NCI-H226 (cell line): ENCODE measurements around the gene VAV1.

ENCODE experiments used
- DNase-seq: peaks from one replicate; pipeline ENCODE4 v3.0.0-alpha.2; 2015

The VAV1 gene, protein sequence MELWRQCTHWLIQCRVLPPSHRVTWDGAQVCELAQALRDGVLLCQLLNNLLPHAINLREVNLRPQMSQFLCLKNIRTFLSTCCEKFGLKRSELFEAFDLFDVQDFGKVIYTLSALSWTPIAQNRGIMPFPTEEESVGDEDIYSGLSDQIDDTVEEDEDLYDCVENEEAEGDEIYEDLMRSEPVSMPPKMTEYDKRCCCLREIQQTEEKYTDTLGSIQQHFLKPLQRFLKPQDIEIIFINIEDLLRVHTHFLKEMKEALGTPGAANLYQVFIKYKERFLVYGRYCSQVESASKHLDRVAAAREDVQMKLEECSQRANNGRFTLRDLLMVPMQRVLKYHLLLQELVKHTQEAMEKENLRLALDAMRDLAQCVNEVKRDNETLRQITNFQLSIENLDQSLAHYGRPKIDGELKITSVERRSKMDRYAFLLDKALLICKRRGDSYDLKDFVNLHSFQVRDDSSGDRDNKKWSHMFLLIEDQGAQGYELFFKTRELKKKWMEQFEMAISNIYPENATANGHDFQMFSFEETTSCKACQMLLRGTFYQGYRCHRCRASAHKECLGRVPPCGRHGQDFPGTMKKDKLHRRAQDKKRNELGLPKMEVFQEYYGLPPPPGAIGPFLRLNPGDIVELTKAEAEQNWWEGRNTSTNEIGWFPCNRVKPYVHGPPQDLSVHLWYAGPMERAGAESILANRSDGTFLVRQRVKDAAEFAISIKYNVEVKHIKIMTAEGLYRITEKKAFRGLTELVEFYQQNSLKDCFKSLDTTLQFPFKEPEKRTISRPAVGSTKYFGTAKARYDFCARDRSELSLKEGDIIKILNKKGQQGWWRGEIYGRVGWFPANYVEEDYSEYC

DNA sequence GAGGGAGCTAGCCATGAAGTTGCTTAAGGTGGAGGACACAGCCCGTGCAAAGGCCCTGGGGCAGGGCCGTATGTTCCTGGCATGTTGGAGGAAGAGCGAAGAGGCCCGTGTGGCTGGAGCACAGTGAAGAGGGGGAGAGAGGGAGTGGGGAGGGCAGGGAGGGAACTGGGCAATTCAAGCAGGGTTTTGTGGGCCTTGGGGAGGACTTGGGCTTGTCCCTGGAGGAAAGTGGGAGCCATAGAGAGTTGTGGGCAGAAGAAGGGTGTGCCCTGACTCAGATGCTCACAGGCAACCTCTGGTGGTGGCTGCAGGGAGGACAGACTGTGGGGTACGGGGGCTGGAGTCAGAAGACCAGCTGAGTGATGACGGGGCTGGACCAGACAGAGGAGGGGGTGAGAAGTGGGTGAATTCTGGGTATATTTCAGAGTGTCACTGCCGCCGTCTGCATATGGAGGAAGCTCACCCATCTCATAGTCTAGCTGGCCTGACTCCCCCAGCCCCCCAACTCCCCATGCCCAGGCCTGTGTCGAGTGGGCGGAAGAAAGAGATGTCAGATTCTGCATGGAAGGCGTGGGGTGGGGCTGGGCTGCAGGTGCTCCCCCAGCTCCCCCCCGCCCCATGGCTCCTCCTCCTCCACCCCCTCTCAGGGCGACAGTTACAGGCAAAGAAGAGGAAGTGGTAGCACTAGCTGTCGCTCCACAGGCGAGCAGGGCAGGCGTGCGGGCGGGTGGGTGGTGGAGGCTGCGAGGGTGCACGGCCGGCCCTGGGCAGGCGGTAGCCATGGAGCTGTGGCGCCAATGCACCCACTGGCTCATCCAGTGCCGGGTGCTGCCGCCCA, at the start of gene VAV1:
TSS of gene VAV1 (plus strand) at position 681 of the 838 bp plus-strand sequence. CDS start at position 781, 100 bp downstream.
- DNase-seq: no peak

DNA sequence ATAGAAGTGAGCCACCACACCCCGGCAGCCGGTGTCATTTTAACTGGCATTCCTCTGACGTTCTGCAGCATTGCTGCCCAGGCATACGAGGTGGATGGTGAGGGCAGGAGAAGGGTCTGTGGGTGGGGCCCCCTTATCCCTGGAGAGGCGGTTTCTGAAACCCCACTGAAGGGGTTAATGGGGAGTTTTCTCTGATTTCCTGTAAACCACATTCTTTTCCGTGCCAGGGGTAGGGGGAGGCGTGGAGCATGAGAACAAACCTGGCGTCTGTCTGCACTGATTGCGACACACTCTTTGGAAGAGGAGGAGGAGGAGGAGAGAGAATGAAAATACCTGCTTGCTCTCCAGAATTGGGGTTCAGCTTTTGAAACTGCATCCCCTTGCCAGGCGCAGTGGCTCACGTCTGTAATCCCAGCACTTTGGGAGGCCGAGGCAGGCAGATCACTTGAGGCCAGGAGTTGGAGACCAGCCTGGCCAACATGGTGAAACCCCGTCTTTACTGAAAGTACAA, 49.3 kb upstream of the VAV1 start:
- DNase-seq: peak; percentile 82

DNA sequence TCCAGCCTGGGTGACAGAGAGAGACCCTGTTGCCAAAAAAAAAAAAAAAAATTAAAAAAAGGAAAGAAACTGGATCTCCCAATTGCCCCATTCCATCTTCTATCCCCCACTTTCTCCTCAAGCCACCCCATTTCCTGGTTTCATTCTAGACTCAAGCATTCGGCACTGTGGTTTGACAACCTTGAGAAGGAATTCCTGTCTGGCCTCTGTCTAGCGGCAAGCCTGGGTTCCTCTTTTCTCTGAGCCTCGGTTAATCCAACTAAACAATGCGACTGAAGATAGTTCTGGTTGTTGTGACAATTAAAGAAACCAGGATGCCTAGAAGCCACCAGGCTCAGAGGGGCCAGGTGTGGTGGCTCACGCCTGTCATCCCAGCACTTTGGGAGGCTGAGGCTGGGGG, 48.8 kb upstream of the VAV1 start:
- no peak for DNase-seq

DNA sequence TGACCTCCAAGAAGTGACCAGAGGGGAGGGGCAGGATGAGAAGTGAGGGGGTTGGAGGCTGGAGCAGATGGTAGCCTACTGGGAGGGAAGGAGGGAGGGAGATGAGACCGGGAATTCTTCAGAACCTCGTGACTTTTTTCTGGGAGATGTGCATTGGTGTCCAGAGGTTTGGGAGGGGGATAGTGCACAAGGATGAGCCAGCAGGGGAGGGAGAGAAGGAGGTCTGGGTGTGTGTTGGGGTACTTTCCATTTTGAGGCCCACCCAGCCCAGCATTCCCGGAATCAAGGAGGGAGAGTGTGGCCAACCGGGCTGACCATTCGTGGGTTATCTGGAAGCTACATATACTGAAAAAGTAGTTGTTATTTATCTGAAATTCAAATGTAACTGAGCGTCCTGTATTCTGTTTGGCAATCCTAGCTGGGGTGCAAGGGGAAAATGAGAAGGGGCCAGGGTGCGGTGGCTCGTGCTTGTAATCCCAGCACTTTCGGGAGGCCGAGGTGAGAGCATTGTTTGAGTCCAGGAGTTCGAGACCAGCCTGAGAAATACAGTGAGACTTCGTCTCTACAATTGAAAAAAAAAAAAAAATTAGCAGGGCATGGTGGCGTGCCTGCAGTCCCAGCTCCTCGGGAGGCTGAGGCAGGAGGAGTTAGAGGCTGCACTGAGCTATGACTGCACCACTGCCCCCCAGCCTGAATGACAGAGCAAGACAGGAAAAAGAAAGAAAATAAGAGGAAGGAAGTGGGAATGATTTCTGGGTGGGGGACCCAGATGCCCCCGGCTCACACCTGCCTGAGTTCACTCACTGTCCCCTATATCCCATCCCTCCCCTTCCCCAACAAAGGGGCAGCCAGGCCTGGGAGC, 47.6 kb upstream of the VAV1 start:
- DNase-seq: no peak

DNA sequence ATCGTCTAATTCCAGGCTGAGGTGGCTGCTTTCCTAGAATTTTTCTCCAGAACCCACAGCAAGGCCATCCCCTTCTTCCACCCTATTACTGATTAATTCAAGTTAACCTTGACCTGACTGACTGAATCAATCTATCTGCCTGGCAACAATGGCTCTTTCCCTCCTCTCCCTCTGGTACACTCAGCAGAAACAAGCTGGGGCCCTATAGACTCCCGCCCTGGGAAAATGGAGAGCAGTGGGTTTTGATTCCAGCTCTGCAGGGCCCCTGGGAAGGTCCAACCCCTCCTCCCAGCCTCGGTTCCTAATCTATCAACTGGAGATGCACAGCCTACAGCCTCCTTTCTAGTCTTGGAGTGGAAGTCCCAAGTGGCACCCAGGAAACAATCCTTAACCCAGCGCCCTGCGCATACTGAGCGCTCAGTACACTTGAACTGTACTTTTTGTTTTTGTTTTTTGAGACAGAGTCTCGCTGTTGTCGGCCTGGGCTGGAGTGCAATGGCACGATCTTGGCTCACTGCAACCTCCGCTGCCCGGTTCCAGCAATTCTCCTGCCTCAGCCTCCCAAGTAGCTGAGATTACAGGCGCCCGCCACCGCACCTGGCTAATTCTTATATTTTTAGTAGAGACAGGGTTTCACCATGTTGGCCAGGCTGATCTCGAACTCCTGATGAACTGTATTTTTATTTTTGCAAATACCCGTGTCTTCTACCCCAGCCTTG, 46.8 kb upstream of the VAV1 start:
- no peak for DNase-seq

DNA sequence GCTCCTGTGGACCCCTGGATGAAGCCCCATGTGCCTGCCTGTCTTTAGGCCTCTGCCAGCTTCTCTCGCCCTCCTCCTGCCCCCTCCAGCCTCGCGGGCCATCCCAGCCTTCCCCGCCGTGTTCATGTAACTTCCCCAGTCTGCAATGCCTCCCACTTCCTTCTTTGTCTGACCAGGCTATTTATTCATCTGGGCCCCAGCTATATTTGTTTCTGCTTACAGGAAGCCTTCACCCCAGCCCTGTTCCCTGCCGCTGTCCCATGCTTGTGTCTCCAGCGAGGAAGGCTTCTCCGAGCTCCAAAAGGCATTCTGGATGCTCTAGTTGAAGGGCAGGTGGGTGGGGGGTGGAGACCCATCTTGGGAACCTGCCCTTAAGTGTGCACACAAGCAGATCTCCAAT, 44.2 kb upstream of the VAV1 start:
- DNase-seq: no peak

DNA sequence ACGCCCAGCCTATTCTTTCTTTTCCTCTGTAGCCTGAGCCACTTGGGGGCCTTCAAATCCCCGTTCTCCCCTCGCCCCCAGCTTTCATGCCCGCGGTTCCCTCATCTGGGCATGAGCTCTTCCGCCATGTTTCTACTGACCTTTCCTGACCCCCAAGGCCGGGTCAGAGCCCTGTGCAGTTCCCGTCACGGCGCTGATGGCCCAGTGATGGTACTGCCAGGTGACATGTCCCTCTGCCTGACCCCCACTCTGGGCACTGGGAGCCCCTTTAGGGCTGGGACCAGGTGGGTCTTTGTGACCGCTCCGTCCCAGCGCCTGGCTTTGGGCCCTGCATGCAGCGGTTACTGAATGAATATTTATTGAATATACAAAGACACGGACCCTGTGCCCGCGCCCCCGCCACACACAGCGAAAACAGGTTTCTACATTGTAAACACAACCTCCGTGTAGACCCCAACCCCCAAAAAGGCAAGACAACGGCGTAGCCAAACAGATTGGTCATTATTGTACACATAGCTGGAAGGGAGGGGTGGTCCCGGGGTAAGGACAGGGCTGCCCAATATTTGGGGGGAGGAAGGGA, 42.8 kb upstream of the VAV1 start:
- DNase-seq: no peak

DNA sequence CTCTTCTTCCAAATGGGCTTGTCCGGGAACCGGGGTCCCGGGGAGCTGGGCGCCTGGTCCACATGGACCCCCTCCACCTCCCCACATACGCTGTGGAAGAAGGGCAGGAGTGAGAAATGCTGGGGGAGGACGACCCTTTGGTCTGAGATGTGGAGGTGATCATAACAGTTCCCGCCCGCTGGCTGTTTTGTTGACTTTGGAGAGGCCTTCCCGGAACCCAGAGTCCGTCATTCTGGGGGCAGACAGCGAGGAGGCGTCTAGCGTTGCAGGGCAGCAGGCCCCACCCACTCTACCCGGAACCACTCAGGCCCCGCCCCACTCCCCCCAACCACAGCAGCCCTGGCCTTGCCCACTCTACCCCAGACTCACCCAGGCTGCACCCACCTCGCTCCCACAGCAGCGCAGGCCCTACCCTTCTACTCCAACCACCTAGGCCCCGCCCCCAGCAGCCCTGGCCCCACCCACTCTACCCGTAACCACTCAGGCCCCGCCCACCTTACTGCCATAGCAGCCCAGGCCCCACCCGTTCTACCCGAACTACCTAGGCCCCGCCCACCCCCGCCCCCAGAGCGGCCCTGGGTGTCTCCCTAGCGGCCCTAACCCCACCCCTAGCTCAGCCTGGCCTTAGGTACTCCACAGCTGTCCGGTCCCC, 42.2 kb upstream of the VAV1 start:
- DNase-seq: peak; percentile 77

DNA sequence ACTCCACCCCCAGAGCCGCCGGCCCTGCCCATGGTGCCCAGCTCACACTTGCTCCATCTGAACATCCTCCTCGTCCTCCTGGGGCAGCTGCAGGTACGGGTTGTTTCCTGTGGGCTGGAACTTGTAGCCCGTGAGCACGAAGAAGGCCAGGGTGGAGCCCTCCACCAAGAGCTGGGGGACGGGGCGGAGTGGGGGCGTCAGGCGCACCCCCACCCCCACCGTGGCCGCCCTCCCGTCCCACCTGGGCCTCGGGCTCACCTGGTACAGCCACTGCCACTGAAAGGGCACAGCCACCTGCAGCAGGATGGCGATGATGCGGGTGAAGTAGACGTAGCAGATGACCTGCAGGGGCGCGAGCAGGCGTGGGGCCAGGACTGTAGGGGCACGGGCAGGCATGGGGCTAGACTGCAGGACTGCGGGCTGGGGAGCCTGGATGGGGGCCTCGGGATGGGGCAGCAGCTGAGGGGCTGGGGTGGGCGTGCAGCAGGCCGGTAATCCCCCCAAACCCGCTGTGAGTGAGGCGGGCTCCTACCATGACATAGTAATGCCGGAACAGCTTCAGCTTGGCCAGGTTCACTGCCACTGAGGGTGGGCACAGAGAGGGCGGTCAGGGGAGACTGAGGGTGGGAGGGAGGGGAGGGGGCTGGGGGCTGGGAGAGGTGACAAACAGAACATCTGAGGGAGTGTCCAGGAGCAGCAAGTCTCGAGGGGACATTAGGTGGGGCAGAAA, 41.4 kb upstream of the VAV1 start:
- no peak for DNase-seq

DNA sequence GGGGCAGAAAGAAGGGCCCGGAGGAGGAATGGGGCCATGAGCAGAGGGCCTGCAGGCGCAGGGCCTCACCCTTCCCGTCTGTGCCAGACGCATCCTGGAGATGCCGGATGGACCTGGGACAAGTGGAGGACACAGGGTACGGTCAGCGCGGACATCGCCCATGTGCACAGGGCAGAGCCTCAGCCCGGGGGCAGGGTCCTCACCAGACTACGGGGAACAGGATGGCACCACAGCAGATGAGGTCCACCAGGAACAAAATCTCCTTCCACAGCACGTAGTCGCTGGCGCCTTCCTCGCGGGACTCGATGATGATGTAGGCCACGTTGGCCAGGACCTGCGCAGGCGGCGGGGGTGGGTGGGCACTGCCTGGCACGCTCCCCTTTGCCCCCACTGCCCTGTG, 40.7 kb upstream of the VAV1 start:
- no peak for DNase-seq

DNA sequence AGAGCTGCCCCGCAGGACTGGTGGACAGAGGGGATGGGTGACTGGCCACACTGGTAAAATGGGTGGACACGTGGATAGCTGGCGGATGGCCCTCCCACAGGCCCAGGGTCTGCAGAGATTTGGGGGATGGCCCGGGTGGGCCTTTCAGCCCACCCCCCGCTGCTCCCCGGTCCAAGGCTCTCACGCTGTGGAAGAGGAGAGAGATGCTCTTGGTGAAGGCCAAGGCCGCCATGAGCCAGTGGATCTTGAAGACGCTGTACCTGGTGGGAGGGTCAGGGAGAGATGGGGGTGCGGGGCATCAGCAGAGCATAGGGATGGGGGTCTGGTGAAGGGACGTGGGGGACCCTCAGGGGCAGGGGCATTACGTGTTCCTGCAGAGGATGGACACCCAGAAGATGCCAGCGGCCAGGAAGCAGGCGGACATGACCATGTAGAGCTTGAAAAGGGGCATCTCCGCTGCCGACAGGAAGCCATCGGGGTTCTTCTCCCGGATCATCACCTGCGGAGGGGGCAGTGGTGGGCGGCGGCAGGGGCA, 39.6 kb upstream of the VAV1 start:
- DNase-seq: no peak

DNA sequence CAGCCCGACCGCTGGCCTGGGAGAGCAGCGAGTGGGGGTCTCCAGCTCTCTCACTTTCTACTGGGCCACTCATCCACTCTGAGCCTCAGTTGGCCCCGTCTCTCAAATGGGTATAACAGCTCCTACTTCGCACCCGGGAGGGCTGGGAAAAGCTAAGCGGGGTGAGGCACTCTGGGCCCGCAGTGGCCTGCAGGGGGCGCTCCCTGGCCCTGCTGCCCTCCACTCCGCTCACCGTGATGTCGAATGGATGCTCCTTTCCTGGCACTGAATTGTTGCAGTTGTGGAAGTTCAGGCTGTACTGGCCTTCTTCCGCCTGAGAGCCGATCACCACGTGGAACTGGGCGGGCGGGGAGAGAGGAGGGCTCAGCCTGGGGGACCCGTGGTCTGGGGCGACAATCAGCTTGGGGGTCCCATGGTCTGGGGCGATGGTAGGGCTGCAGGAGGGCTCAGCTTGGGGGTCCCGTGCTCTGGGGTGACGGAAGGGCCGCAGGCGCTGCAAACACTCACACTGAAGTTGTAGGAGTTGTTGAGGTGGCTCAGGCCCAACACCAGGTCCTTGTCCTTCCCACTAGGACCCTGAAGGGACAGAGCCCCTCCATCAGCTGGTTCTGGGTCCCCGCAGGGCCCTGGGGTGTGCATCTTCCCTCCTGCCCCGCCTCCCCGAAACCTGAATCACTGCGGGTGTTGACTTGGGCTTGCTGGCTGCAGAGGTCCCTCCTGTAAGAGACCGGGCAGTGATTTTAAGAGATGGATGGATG, 39.0 kb upstream of the VAV1 start:
- DNase-seq: no peak

DNA sequence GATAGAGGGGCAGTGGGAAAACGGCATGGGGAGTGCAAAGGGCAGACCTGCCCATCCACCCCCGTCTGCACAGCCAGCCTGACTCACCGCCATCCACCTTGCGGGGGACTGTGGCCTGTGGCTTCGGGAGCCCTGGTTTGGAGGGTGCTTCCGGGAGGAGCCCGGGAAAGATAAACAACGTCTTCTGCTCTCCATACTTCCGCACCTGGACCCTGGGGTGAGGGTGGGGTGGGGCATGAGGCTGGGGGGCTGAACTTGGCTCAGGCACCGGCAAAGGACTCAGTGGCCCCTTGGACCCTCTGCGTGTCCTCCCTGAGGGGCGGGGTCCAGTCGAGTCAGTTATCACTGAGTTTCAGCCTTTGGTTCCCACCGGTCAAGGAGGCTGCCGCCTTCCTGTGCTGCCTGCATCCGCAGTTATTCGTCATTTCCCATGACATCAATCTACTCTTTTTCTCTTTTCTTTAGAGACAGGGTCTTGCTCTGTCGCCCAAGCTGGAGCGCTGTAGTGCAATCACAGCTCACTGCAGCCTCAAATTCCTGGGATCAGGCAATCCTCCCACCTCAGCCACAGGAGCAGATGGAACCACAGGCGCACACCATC, 38.3 kb upstream of the VAV1 start:
- DNase-seq: no peak

DNA sequence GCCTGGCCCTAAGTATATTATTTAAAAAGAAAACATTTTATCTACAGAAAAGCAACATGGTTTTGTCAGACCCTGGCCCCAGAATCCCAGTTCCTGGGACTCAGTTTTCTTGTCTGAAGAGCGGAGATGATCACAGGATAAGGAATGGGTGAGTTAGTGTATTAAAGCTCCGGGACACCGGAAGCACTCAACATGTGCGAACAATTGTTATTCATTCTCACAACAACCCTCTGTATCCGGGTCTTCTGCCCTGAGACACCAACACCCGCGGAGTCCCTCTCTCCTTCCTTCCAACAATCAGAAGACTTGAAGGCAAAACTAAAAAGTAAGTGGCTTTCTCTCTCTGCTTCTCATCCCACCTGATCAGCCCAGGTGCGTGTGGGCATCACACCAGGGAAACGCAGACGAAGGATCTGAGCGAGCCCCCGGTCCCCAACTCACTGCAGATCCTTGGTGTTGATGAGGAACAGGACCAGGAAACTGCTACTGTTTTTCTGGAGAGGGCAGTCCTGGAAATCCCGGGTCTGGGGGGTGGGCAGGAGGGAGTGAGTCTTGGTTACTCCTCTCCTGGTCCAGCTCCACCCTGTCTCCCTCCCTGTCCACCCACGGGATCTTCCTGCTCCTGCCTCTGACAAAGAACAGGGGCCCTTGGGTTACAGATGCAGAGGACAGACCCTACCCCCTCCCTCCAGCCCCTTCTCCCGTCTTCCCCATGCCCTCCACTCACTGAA, 37.2 kb upstream of the VAV1 start:
- no peak for DNase-seq

DNA sequence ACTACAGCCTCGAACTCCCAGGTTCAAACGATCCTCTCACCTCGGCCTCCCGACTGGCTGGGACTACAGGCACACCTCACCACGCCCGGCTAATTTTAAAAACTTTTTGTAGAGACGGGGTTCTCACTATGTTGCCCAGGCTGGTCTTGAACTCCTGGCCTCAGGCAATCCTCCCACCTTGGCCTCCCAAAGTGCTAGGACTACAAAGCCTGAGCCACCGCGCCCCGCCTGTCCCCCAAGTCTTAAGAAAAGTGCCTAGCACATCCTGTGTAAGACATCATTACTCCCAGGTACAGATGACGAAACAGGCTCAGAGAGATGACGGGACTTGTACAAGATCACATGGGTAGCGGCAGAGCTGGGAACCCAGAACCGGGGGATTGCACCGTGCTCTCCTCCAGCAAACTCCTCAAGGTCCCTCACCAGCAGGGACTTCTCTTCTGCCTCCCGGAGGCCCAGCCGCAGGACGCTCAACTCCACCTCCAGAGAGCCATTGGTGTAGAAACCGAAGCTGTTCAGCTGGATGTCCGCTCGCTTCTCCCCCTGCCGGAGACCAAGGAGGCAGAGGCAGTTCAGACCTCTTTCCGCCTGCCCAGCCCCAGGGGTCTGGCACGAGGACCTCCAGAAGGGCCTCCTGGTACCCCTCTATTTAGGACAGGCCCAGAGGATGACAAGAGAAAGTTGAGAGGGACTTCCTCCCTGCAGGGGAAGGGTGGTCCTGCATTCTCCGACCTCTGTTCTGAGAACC, 36.2 kb upstream of the VAV1 start:
- peak; percentile 87 for DNase-seq

DNA sequence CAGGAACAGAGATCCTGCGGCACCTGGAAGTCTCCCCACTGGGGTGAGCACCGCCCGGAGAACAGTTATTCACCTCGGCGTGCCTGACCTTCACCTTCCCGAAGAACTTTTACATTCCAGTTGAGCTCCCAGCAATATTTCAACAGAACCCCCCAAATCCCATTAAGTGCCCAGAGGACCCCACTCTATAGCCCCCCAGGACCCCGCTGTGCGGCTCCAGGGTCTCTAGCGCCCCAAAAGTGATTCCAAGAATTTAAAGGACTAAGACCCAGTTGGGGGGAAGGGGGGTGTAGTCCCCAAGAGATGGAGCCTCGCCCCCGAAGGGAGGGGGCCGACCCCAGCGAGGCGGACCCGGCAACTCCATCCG, 35.6 kb upstream of the VAV1 start:
- peak; percentile 37 for DNase-seq
